HepG2 (cell line): ENCODE results near the gene SEPHS2. TPM values are rescaled to one million over a fixed set of nuclear protein-coding genes. Genes with fewer than 3 reads are reported as not detected.

Source experiments
- ARNTL ChIP-seq: sonication (generic); formaldehyde crosslinking; IDR thresholded peaks from 2 replicates; pipeline ENCODE4 v1.4.0; 2020; ENCODE audit warnings: mild to moderate bottlenecking, missing genetic modification reagents
- ASH2L ChIP-seq: fragments of 300-600, 200-600 bp; sonication (generic); IDR thresholded peaks from 2 replicates; pipeline ENCODE4 v1.7.0; 2017; ENCODE audit warnings: low read depth, mild to moderate bottlenecking, moderate library complexity, mixed read lengths, low read length; ENCODE audit not compliant: insufficient read length
- ESRRA ChIP-seq: sonication (generic); formaldehyde crosslinking; IDR thresholded peaks from 2 replicates; pipeline ENCODE4 v1.5.1; 2020; ENCODE audit warnings: mild to moderate bottlenecking, low read depth, missing genetic modification reagents
- KLF13 ChIP-seq: sonication (generic); formaldehyde crosslinking; IDR thresholded peaks from 2 replicates; pipeline ENCODE4 v1.4.0; 2020; ENCODE audit warnings: mild to moderate bottlenecking, missing genetic modification reagents
- PRPF4 ChIP-seq: fragments of 200-400 bp; formaldehyde crosslinking; IDR thresholded peaks from 2 replicates; pipeline ENCODE4 v1.6.1; 2016; ENCODE audit warnings: low read length, low read depth; ENCODE audit not compliant: poor library complexity, severe bottlenecking
- RAD21 ChIP-seq: fragments of 450-650 bp; formaldehyde crosslinking; IDR thresholded peaks from 2 replicates; pipeline ENCODE4 v1.5.0; 2020; ENCODE audit warnings: mild to moderate bottlenecking
- RBFOX2 ChIP-seq: fragments of 200-400 bp; formaldehyde crosslinking; IDR thresholded peaks from 2 replicates; pipeline ENCODE4 v1.6.1; 2017; ENCODE audit warnings: low read depth, mild to moderate bottlenecking, low read length
- TEAD2 ChIP-seq: sonication (generic); formaldehyde crosslinking; IDR thresholded peaks from 2 replicates; pipeline ENCODE4 v1.9.0; 2021; ENCODE audit warnings: missing genetic modification reagents
- ZBTB42 ChIP-seq: sonication (generic); formaldehyde crosslinking; IDR thresholded peaks from 2 replicates; pipeline ENCODE4 v1.5.0; 2020; ENCODE audit warnings: mild to moderate bottlenecking, missing genetic modification reagents
- ZFP1 ChIP-seq: IDR thresholded peaks from 2 replicates; pipeline ENCODE4 v1.6.1; 2016
- ZFP90 ChIP-seq: sonication (generic); formaldehyde crosslinking; IDR thresholded peaks from 2 replicates; pipeline ENCODE4 v1.8.0; 2022; ENCODE audit warnings: missing genetic modification reagents, mild to moderate bottlenecking, inconsistent platforms, borderline replicate concordance
- ZNF605 ChIP-seq: sonication (generic); formaldehyde crosslinking; IDR thresholded peaks from 2 replicates; pipeline ENCODE4 v1.8.0; 2022; ENCODE audit warnings: mild to moderate bottlenecking, missing genetic modification reagents
- ZNF672 ChIP-seq: sonication (generic); formaldehyde crosslinking; IDR thresholded peaks from 2 replicates; pipeline ENCODE4 v1.8.1; 2022; ENCODE audit warnings: missing genetic modification reagents
- ZNF724P ChIP-seq: sonication (generic); formaldehyde crosslinking; IDR thresholded peaks from 2 replicates; pipeline ENCODE4 v1.8.0; 2022; ENCODE audit warnings: missing genetic modification reagents, borderline replicate concordance
- ZNF747 ChIP-seq: sonication (generic); formaldehyde crosslinking; IDR thresholded peaks from 2 replicates; pipeline ENCODE4 v1.8.1; 2023; ENCODE audit warnings: missing genetic modification reagents, mild to moderate bottlenecking, borderline replicate concordance
- ZNF773 ChIP-seq: sonication (generic); formaldehyde crosslinking; IDR thresholded peaks from 2 replicates; pipeline ENCODE4 v1.4.0; 2020; ENCODE audit warnings: missing genetic modification reagents, borderline replicate concordance
- ZSCAN12 ChIP-seq: sonication (generic); formaldehyde crosslinking; IDR thresholded peaks from 2 replicates; pipeline ENCODE4 v1.9.0; 2021; ENCODE audit warnings: mild to moderate bottlenecking, missing genetic modification reagents
- ZSCAN20 ChIP-seq: sonication (generic); formaldehyde crosslinking; IDR thresholded peaks from 2 replicates; pipeline ENCODE4 v1.4.0; 2020; ENCODE audit warnings: missing genetic modification reagents, mild to moderate bottlenecking, borderline replicate concordance
- polyA plus RNA-seq, 8 experiments: library from polyadenylated mRNA; depleted of rRNA in 3 of 8; stranded (reverse) in 7 of 8; unstranded in 1 of 8; fragments of >200 nt; fragmentation: Illumina TruSeq in 4 of 8; extraction: Trizol in 4 of 8; gene quantifications; 2 replicates each; pipeline versions ENCODE4 v1.2.1 to v1.2.3, GENCODE V29; 2011 to 2016; ENCODE audit warnings: low read depth in 4 of 8, missing spikeins in 1 of 8, mixed read lengths in 1 of 8; ENCODE audit not compliant: insufficient read depth in 1 of 8
- total RNA-seq, 5 experiments: library from RNA; depleted of rRNA; stranded (reverse); fragments of >200 nt; fragmentation: Illumina TruSeq; extraction: Trizol; gene quantifications; 2 replicates each; pipeline ENCODE4 v1.2.3, GENCODE V29; 2016; ENCODE audit warnings: low read depth in 1 of 5
- TF ChIP-seq, protein P1 (sequence below): sonication (generic); formaldehyde crosslinking; IDR thresholded peaks from 2 replicates; pipeline ENCODE4 v1.4.0; 2020; ENCODE audit warnings: missing genetic modification reagents
- TF ChIP-seq, protein P2 (sequence below): sonication (generic); formaldehyde crosslinking; IDR thresholded peaks from 2 replicates; pipeline ENCODE4 v1.4.0; 2020; ENCODE audit warnings: low read depth, missing genetic modification reagents
- TF ChIP-seq, protein P3 (sequence below): sonication (generic); formaldehyde crosslinking; IDR thresholded peaks from 2 replicates; pipeline ENCODE4 v1.4.0; 2020; ENCODE audit warnings: missing genetic modification reagents, borderline replicate concordance

Gene SEPHS2
- total and polyA plus RNA-seq, 2 of the 13 experiments (the other 11 are each of a cell fraction or from before 2014, with no cell fraction given), result 20.7 to 127 TPM

DNA sequence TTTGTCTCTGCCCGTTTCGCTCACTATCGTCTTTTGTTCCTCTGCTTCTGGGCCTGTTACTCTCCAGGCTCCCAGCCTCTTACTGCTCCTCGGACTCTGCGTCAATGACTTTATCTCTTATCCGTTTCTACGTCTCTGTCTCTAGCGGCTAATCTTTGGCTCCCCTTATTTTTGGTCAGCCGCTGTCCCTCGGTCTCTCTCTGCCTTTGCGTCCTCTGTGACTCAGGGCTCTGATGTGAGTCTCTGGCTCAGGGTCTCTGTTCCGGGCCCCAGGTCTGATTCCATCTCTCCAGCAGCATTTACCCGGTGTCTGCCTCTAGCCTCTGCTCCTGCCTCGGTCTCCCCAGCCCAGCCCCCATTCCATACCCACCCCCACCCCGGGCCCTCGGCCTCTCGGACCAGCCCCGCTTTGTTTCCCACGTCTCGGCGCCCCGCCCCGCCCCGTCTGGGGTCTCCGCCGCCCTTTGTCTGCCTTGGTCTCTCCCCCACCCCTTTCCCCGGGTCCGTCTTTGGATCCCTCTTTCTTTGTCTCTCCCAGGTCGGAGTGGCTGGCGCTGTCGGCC lies 51.0 kb downstream of the SEPHS2 start (continued):
- TF ChIP-seq ASH2L (peak; percentile 18), ESRRA (CRISPR knock-in tag) (no peak; the same call in 1 of the 2 replicates), ZFP90 (CRISPR knock-in tag) (0 out of 2 replicates have a peak, but pooled peaks have one; percentile 66), RBFOX2 (no peak), ZNF605 (no peak), ZNF672 (CRISPR knock-in tag) (0 out of 2 replicates have a peak, but pooled peaks have one; percentile 10), ZNF747 (CRISPR knock-in tag) (0 out of 2 replicates have a peak, but pooled peaks have one; percentile 18), ZNF773 (0 out of 2 replicates have a peak, but pooled peaks have one; percentile 70), ARNTL (no peak), KLF13 (CRISPR knock-in tag) (no peak), ZSCAN20 (CRISPR knock-in tag) (no peak), ZSCAN12 (CRISPR knock-in tag) (0 out of 2 replicates have a peak, but pooled peaks have one; percentile 20), PRPF4 (no peak), ZBTB42 (CRISPR knock-in tag) (0 out of 2 replicates have a peak, but pooled peaks have one; percentile 17), ZNF724P (0 out of 2 replicates have a peak, but pooled peaks have one; percentile 41), RAD21 (CRISPR knock-in tag) (no peak), ZFP1 (CRISPR knock-in tag) (no peak), TEAD2 (CRISPR knock-in tag) (no peak)
- TF ChIP-seq, protein P1, sequence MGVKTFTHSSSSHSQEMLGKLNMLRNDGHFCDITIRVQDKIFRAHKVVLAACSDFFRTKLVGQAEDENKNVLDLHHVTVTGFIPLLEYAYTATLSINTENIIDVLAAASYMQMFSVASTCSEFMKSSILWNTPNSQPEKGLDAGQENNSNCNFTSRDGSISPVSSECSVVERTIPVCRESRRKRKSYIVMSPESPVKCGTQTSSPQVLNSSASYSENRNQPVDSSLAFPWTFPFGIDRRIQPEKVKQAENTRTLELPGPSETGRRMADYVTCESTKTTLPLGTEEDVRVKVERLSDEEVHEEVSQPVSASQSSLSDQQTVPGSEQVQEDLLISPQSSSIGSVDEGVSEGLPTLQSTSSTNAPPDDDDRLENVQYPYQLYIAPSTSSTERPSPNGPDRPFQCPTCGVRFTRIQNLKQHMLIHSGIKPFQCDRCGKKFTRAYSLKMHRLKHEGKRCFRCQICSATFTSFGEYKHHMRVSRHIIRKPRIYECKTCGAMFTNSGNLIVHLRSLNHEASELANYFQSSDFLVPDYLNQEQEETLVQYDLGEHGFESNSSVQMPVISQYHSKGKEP (CRISPR knock-in tag), result no peak
- TF ChIP-seq, protein P2, sequence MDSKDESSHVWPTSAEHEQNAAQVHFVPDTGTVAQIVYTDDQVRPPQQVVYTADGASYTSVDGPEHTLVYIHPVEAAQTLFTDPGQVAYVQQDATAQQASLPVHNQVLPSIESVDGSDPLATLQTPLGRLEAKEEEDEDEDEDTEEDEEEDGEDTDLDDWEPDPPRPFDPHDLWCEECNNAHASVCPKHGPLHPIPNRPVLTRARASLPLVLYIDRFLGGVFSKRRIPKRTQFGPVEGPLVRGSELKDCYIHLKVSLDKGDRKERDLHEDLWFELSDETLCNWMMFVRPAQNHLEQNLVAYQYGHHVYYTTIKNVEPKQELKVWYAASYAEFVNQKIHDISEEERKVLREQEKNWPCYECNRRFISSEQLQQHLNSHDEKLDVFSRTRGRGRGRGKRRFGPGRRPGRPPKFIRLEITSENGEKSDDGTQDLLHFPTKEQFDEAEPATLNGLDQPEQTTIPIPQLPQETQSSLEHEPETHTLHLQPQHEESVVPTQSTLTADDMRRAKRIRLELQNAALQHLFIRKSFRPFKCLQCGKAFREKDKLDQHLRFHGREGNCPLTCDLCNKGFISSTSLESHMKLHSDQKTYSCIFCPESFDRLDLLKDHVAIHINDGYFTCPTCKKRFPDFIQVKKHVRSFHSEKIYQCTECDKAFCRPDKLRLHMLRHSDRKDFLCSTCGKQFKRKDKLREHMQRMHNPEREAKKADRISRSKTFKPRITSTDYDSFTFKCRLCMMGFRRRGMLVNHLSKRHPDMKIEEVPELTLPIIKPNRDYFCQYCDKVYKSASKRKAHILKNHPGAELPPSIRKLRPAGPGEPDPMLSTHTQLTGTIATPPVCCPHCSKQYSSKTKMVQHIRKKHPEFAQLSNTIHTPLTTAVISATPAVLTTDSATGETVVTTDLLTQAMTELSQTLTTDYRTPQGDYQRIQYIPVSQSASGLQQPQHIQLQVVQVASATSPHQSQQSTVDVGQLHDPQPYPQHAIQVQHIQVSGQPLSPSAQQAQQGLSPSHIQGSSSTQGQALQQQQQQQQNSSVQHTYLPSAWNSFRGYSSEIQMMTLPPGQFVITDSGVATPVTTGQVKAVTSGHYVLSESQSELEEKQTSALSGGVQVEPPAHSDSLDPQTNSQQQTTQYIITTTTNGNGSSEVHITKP (CRISPR knock-in tag), result 0 out of 2 replicates have a peak, but pooled peaks have one; percentile 42
- TF ChIP-seq, protein P3, sequence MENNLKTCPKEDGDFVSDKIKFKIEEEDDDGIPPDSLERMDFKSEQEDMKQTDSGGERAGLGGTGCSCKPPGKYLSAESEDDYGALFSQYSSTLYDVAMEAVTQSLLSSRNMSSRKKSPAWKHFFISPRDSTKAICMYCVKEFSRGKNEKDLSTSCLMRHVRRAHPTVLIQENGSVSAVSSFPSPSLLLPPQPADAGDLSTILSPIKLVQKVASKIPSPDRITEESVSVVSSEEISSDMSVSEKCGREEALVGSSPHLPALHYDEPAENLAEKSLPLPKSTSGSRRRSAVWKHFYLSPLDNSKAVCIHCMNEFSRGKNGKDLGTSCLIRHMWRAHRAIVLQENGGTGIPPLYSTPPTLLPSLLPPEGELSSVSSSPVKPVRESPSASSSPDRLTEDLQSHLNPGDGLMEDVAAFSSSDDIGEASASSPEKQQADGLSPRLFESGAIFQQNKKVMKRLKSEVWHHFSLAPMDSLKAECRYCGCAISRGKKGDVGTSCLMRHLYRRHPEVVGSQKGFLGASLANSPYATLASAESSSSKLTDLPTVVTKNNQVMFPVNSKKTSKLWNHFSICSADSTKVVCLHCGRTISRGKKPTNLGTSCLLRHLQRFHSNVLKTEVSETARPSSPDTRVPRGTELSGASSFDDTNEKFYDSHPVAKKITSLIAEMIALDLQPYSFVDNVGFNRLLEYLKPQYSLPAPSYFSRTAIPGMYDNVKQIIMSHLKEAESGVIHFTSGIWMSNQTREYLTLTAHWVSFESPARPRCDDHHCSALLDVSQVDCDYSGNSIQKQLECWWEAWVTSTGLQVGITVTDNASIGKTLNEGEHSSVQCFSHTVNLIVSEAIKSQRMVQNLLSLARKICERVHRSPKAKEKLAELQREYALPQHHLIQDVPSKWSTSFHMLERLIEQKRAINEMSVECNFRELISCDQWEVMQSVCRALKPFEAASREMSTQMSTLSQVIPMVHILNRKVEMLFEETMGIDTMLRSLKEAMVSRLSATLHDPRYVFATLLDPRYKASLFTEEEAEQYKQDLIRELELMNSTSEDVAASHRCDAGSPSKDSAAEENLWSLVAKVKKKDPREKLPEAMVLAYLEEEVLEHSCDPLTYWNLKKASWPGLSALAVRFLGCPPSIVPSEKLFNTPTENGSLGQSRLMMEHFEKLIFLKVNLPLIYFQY (CRISPR knock-in tag), result no peak
